AG10803 (cell line): ENCODE measurements around the gene ABHD16B.
A peak's percentile ranks its signal among the peaks of the same experiment; 100 is the strongest.

ENCODE experiments used
- DNase-seq: peaks from one replicate; pipeline ENCODE4 v3.0.0; 2010; ENCODE audit warnings: low read depth
- H3K4me3 ChIP-seq: 2 replicates; pipeline ENCODE4 v1.5.1; 2011; ENCODE audit warnings: mild to moderate bottlenecking, low read length, control low read depth
- CTCF ChIP-seq: conservative IDR thresholded peaks from 2 replicates; pipeline ENCODE4 v1.5.1; 2011; ENCODE audit warnings: mild to moderate bottlenecking, low read length, control low read depth, inconsistent platforms

The ABHD16B gene

GRCh38 chr20:63829945-63830835, 31.1 kb upstream of the ABHD16B start:
- peak overlapping the region; percentile 35 for H3K4me3 ChIP-seq
- DNase-seq, result no peak
- no peak for TF ChIP-seq CTCF

- H3K4me3 ChIP-seq, result peak within 1 kb of the TSS; percentile 35
Observed at GRCh38 chr20:63830841-63831588, 30.3 kb upstream of the ABHD16B start, which contains the start of gene ZBTB46. ZBTB46 (minus strand) TSS chr20:63831264; CDS start chr20:63790757, 40,507 bp downstream.

GRCh38 chr20:63831646-63831992, 29.7 kb upstream of the ABHD16B start:
- DNase-seq, result no peak
- H3K4me3 ChIP-seq, result no peak overlapping the region
- TF ChIP-seq CTCF, result no peak

More at GRCh38 chr20:63830841-63831588, 30.3 kb upstream of the ABHD16B start, which contains the start of gene ZBTB46:
- TF ChIP-seq CTCF, result no peak
- DNase-seq, result peak; percentile 24

- DNase-seq, result no peak
- TF ChIP-seq CTCF, result no peak
- H3K4me3 ChIP-seq, result no peak overlapping the region
Observed at GRCh38 chr20:63831993-63832686, 29.2 kb upstream of the ABHD16B start.

GRCh38 chr20:63833776-63834490, 27.4 kb upstream of the ABHD16B start:
- no peak for DNase-seq
- H3K4me3 ChIP-seq, result no peak overlapping the region
- no peak for TF ChIP-seq CTCF

GRCh38 chr20:63834491-63834880, 26.8 kb upstream of the ABHD16B start:
- no peak overlapping the region for H3K4me3 ChIP-seq
- TF ChIP-seq CTCF, result no peak
- no peak for DNase-seq
